Tibial nerve (tissue), 4 donors: ENCODE data around the gene ENO1.

Experiments
- EP300 ChIP-seq, 2 donors: sonication (generic); formaldehyde crosslinking; IDR thresholded peaks; one replicate each; pipeline ENCODE4 v1.6.1; 2017; ENCODE audit warnings: antibody characterized with exemption in 2 of 2, mild to moderate bottlenecking in 1 of 2
- TF ChIP-seq, protein P1 (sequence below), 5 experiments: fragments of 200-600 bp in 3 of 5; fragments of 450-650 bp in 2 of 5; sonication (generic) in 3 of 5; IDR thresholded peaks; one replicate each; pipeline ENCODE4 v1.5.1; 2016 to 2019; ENCODE audit warnings: antibody characterized with exemption in 5 of 5, mild to moderate bottlenecking in 3 of 5, moderate library complexity in 2 of 5

DNA sequence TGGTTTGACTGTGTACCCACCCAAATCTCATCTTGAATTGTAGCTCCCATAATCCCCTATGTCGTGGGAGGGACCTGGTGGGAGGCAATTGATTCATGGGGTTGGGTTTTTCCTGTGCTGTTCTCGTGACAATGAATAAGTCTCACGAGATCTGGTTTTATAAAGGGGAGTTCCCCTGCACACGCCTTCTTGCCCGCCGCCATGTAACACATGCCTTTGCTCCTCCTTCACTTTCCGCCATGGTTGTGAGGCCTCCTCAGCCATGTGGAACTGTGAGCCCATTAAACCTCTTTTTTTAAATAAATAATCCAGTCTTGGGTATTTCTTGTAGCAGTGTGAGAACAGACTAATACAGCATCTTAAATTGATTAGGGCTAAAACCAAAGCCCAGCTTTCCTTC is 38.5 kb downstream of the ENO1 start:
- no peak for TF ChIP-seq EP300 (IDR thresholded peaks at IDR 0.05)
- TF ChIP-seq, protein P1, sequence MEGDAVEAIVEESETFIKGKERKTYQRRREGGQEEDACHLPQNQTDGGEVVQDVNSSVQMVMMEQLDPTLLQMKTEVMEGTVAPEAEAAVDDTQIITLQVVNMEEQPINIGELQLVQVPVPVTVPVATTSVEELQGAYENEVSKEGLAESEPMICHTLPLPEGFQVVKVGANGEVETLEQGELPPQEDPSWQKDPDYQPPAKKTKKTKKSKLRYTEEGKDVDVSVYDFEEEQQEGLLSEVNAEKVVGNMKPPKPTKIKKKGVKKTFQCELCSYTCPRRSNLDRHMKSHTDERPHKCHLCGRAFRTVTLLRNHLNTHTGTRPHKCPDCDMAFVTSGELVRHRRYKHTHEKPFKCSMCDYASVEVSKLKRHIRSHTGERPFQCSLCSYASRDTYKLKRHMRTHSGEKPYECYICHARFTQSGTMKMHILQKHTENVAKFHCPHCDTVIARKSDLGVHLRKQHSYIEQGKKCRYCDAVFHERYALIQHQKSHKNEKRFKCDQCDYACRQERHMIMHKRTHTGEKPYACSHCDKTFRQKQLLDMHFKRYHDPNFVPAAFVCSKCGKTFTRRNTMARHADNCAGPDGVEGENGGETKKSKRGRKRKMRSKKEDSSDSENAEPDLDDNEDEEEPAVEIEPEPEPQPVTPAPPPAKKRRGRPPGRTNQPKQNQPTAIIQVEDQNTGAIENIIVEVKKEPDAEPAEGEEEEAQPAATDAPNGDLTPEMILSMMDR (IDR thresholded peaks at IDR 0.05), result no peak
